Middle frontal gyrus (tissue), 1 donor: ENCODE data around the gene PAGE2.
"Not testable (repeated sequence)": the region's sequence is repeated elsewhere in the genome, so short reads cannot be mapped to it uniquely, and the experiment has no call there.

Source experiments
- DNase-seq: peaks from one replicate; pipeline ENCODE4 v3.0.0-alpha.2; 2015; ENCODE audit warnings: low spot score; ENCODE audit errors: extremely low spot score

Gene PAGE2

GRCh38 chrX:55088795-55089489 lies at the start of gene PAGE2:
Gene PAGE2 (plus strand): TSS chrX:55089018. CDS start chrX:55090021, 1,003 bp downstream.
- DNase-seq: no peak

GRCh38 chrX:55039471-55039870 lies 49.3 kb upstream of the PAGE2 start:
- no peak for DNase-seq

- no peak for DNase-seq
Measured at GRCh38 chrX:55041514-55041913, 47.3 kb upstream of the PAGE2 start.

DNA sequence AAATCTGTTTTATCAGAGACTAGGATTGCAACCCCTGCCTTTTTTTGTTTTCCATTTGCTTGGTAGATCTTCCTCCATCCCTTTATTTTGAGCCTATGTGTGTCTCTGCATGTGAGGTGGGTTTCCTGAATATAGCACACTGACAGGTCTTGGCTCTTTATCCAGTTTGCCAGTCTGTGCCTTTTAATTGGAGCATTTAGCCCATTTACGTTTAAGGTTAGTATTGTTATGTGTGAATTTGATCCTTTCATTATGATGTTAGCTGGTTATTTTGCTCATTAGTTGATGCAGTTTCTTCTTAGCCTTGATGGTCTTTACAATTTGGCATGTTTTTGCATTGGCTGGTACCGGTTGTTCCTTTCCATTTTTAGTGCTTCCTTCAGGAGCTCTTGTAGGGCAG lies 38.2 kb upstream of the PAGE2 start:
- not testable (repeated sequence) for DNase-seq

DNA sequence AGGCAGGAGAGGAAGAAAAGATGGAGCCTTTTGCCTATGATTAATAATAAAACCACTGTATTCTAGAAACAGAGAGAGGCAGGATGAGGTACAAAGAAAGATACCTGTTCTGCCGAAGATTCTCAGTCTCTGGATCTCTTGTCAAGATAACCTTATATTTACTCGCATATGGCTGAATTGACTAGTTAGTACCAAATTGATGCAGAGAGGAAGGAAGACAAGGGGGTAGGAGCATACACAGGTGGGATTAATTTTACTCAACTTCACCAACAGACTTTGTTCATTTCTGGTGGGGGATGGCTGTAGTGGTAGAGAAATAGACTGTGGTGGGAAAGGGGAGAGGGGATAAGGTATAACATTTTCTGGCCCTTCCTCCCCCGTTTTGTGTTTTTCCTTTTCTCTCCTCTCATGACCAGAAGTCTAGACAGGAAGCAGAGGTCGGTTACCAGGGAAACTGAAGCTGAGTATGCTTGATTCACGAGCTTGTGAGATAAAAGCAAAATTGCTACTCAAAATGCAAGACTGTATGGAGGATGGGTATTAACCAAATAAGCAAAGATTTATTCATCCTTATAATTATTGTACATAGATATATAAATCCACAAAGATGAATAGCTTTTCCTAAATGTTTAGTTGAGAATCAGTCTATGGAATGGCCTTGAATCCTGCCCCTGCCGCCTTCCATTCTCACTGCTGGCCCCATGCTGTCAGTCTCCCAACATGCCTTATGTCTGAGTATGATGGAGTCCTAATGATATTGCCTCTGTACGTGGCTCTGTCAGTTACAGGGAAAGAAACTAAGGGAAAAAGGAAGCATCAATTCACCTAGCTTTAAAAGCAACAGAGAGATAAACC lies 31.8 kb upstream of the PAGE2 start:
- DNase-seq: no peak

DNA sequence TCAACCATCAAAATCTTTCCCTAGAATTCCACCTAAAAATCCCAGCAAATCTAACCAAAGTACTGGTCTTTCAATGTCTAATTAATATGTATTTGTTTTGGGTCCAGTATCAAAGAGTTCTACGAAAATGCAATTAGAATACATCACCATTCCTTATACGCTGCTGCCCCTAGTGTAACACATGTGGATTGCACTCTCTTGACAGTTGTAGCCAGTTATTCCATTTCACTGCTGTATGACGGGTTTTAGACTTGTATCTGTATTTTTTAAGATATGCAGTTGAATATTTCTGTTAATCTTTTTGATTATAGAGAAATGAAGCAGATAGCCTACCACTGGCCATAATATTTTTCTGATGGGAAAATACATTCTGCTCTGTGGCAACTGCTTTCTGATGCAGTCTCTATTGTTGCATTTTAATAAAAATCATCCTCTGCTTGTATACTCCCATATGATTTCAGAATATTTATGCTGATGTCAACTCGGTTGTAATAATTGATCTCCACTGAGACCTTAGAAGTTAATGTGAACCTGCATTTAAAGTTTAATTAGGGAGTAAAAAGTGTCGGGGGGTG lies 31.1 kb upstream of the PAGE2 start:
- no peak for DNase-seq

GRCh38 chrX:55067180-55067579 lies 21.6 kb upstream of the PAGE2 start:
- DNase-seq: not testable (repeated sequence)

- DNase-seq: no peak
Measured at GRCh38 chrX:55072286-55072685, 16.5 kb upstream of the PAGE2 start.

DNA sequence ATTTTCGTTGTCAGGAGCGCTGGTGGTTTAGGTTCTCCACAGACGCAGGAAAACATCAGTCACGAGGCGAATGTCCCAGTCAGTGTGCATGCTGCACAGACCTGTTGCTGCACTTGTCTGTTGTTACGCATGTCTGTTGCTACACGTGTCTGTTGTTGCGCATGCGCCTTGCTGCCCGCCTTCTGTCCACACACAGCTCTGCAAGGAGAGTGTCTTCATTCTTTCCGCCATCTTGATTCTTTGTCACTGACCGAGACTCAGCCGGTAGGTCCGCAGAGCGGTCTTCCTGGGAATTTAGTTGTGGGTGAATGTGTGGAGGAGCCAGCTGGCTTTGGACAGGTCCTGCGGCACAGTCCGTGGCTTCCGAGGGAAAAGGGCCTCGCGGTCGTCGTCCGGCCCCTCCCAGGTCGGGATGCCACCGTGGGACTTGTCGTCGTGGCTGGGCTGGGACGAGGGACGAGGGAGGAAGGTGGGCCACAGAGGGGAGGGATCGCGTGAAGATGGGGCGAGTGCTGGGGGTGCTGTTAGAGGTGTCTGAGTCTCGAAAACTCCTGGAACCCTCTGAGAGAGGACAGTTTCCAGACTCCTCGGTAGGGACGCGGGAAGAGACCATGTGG lies 13.9 kb upstream of the PAGE2 start, which contains the start of gene PAGE2B:
TSS of gene PAGE2B (plus strand) at position 180 of the 617 bp plus-strand sequence. CDS start 1,012 bp downstream, outside the sequence.
- DNase-seq: no peak

GRCh38 chrX:55098691-55099090 lies 9.9 kb downstream of the PAGE2 start:
- DNase-seq: no peak

- no peak for DNase-seq
Measured at GRCh38 chrX:55099162-55099561, 10.3 kb downstream of the PAGE2 start.

- no peak for DNase-seq
Measured at GRCh38 chrX:55102754-55103153, 13.9 kb downstream of the PAGE2 start.

DNA sequence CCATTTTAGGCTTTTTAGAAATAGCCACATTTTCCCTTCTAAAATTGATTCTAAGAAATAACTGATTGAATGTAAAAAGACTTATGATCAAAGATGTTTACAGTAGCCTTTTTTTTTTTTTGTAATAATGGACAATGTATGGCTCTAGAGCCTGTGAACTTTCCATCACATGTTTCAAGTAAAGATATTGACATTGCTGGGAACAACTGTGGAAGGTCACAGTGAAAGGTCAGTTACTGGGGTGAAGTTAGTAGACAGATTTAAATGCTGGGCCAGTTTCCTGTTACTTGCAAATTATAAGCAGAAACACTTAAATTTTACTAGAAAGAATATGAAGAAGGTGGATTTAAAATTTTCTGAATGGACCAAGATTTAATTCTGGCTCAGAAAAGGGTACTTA lies 18.4 kb downstream of the PAGE2 start:
- DNase-seq: no peak

DNA sequence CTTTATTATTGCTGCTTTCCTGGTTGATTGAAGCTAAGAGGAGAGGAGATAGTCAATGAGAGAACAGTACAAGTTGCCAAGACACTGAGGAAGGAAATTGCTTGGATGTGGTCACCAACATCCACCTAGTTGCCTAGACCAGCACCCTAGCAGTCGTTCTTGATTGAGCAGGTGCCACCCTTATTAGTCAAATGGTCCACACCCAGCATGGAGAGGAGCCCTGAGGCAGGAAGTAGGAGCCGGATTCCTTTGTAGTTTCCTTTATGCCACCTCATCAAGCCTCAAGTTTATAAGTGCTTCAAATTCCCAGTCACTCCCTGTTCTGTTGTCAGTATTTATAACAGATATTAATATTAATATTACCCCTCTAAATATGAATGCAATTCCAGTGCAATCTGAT lies 19.1 kb downstream of the PAGE2 start:
- no peak for DNase-seq

- no peak for DNase-seq
Measured at GRCh38 chrX:55109306-55109705, 20.5 kb downstream of the PAGE2 start.

DNA sequence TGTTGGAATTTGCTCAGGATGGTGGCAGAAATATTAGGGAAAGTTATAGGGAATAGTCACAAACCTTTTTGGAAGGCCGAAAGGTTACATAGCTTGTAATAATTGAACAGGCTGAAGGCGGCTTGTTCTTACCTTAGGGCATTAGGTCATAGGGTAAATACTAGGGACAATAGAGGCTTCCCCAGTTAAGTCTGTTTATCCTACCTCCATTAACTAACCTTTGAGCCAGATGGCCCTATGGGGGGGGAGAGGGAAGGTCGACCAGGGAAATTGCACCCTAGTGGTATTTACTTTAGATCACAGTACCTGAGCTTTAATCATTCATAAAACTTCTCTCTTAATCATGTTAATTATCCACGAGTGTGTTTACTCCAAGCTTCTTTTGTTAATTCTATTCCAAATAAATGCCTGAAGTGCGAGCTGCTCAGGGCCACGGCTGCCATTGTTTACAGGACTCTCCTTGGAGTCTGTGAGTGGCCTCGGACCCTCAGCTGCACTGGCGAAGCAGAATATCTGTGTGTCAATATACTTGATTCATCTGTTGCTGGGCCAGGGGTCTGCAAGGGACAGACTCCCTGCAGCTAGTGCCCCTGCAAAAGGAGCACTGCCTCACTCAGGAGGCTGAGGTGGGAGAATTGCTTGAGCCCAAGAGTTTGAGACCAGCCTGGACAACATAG lies 22.9 kb downstream of the PAGE2 start:
- no peak for DNase-seq

DNA sequence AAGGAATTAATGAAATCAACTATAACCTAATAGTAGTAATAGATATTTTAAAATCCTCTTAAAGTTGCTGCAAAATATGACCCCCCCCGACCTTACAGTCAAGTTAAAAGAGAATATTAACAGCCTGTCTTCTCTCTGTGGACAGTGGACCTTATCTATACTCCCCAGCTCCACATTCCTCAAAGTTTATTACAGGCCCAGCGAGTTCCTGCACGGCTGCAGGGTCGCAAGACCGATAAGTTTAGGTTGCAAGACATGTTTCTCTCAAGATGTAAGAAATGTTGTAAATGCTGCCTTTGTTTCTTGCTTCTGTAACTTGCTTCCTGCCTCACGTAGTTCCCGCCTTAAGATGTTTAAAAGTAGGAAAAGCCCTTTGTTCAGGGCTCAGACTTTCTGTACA lies 27.8 kb downstream of the PAGE2 start:
- not testable (repeated sequence) for DNase-seq

GRCh38 chrX:55118574-55118973 lies 29.8 kb downstream of the PAGE2 start:
- no peak for DNase-seq

DNA sequence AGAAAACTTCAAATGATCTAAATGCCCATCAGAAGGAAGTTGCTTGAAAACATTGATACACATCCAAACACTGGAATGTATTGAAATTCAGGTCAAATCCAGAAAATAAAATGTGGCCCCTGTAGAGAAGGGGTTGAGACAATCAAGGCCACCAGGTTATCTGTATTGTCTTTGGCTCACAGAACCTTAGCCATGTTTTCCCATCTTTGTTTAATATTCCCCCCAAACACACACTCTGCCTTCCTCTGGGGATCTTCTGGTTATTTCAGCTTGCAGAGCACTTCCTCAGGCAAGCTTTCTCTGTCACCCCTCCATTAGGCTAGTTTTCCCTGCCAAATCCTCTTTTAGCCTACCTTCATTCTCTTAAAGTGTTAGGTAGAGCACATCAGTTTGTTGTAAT lies 30.5 kb downstream of the PAGE2 start:
- no peak for DNase-seq

GRCh38 chrX:55119712-55120111 lies 30.9 kb downstream of the PAGE2 start:
- DNase-seq: no peak

- DNase-seq: no peak
Measured at GRCh38 chrX:55120761-55121358, 32.0 kb downstream of the PAGE2 start.
